HG02852 (cell line): ENCODE data around the gene LAMB4.

Source experiments
- ATAC-seq: cut with Tn5 transposase; IDR thresholded peaks from one replicate; pipeline ENCODE4 v1.9.1; 2021; ENCODE audit warnings: mild to moderate bottlenecking, moderate library complexity; ENCODE audit not compliant: unreplicated experiment

Gene LAMB4

GRCh38 chr7:108143658-108144420 is 13.7 kb upstream of the LAMB4 start:
- ATAC-seq = no peak

- ATAC-seq = no peak
Measured at GRCh38 chr7:108142675-108143259, 12.6 kb upstream of the LAMB4 start.

DNA sequence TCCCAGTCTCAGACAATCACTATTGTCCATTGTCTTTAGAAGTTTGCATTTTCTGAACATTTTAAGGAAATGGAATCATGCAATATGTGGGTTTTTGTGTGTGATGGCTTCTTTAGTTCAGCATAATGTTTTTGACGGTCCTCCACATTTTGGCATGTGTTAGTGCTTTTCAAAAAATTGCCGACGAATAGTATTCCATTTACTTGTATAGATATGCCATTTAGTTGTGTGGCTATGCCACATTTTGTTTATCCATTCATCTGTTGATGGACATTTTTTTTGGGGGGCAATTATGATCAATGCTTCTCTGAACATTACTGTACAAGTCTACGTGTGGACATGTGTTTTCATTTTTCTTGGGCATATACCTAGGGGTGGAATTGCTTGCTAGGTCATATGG is 12.0 kb upstream of the LAMB4 start:
- ATAC-seq = no peak

DNA sequence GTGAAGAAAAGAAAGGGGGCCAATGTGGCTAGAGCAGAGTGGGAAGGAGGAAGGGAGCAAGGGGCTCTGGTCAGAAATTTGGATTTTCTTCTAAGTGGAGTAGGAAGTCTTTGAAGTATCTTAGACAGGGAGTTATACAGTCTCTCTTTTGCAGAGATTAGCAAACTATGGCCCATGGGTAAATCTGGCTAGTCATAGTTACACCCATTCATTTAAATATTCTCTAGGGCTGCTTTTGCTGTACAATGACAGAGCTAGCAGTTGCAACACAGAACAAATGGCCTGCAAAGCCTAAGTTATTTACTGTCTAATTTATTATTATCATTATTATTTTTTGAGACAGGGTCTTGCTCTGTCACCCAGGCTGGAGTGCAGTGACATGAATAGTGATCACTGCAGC is 10.5 kb upstream of the LAMB4 start:
- no peak for ATAC-seq

DNA sequence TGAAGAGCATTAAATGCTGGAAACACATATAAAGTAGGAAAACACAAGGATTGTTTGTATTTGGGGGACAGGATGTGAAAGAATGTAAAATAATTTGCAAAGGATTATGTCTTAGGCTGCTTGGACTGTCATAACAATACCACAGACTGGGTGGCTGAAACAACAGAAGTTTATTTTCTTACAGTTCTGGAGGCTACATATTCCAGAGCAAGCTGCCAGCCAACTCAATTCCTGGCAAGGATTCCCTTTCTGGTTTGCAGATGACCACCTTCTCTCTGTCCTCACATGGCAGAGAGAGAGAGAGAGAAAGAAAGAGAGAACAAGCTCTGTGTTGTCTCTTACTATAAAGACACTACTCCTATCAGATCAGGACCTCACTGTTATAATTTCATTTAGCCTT is 8.8 kb upstream of the LAMB4 start:
- no peak for ATAC-seq

GRCh38 chr7:108137993-108138392 is 7.8 kb upstream of the LAMB4 start:
- ATAC-seq = no peak

DNA sequence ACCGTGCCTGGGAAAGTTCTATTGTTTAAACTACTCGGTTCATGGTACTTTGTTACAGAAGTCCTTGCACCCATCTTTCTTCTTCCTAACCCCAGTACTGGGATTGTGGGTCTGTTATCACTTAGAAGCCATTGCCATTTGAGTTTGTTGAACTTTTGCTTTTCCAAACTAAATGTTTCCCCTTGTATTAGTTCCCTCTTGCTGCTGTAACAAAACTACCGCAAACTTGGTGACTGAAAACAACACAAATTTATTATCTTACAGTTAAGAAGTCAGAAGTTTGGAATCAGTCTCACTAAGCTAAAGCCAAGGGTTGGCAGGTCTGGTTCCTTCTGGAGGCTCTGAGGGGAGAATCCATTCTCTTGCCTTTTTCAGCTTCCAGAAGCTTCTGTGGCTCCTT is 6.9 kb upstream of the LAMB4 start:
- no peak for ATAC-seq

GRCh38 chr7:108136191-108136688 is 6.1 kb upstream of the LAMB4 start:
- peak; percentile 27 for ATAC-seq

GRCh38 chr7:108135446-108136190 is 5.5 kb upstream of the LAMB4 start:
- peak; percentile 93 for ATAC-seq

- no peak for ATAC-seq
Measured at GRCh38 chr7:108134486-108134885, 4.3 kb upstream of the LAMB4 start.

GRCh38 chr7:108132551-108133265 is 2.5 kb upstream of the LAMB4 start:
- ATAC-seq = no peak

GRCh38 chr7:108129018-108129965 is 869 bp downstream of the LAMB4 start:
- ATAC-seq = no peak

DNA sequence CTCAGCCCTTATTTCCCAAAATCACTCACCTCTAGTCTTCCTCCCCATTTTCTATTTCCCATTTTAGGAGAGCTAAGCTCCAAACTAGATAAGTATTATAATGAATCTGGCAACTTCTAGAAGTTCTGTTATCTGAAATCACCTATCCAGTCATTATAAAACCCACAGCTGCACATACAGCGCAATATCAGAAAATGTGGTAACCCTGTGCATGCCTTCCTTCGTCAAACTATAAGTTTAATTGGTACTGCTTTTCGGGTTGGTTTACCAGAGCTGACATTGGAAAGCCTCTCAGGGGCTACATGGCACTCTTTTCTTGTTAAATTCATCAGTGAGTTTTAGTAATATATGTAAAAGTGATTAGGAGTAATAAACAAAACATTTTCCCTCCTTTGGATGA is 1.6 kb downstream of the LAMB4 start:
- ATAC-seq = no peak

- no peak for ATAC-seq
Measured at GRCh38 chr7:108127461-108127860, 2.7 kb downstream of the LAMB4 start.

DNA sequence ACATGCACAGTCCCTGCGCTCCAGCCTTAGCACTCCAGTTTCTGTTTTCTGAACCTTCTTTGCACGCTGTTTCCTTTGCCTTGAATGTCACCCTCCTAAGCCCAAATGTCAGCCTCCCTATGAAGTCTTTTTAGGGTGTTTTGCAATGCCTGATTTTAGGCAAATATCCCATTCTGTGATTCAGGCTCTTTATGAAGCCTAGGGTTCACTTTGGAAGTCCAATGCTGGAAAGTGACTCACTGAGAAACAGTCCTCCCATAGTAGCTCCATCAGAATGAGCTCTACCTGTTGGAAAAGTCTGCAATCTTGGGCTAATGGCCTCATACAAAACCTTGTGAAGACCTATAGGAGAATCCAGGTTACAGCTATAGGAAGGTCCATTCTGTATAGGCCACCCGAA is 5.3 kb downstream of the LAMB4 start:
- ATAC-seq = no peak

DNA sequence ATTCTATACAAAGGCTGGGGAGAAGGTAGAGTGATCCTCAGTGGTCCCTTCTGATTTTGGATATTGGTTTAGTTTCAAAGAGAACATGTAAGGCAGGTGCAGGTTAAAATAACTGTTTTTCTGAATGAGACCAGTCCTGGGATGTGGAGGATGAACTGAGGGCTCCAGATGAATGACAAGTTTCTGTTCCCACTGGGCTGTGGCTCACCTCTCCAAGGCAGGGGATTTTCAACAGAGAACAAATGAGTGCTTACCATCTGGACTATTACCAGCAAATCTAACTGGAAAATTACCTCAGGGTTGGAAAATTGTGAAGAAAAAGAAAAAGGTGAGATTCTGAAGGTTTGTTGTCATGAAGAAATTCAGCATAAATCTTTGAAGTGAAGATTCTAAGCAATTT is 8.0 kb downstream of the LAMB4 start:
- ATAC-seq = peak; percentile 61

- ATAC-seq = no peak
Measured at GRCh38 chr7:108120933-108121332, 9.2 kb downstream of the LAMB4 start.

DNA sequence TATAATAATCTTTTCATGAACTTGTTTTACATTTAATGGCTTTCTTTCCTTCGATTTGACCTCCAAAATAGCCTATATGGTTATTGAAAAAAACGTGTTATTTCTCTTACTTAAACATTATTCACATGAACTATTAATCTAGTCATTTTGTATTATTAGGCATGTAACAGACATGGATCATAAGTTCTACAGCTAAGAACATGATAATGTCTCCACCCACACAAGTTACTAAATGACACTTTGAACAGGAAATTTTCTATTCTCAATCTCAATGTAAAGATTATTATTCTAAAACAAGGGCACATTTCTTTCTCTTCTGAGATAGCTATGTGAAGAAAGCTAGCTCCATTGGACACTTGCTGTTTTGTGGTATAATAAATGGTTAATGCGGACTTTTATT is 10.0 kb downstream of the LAMB4 start:
- ATAC-seq = peak; percentile 56

DNA sequence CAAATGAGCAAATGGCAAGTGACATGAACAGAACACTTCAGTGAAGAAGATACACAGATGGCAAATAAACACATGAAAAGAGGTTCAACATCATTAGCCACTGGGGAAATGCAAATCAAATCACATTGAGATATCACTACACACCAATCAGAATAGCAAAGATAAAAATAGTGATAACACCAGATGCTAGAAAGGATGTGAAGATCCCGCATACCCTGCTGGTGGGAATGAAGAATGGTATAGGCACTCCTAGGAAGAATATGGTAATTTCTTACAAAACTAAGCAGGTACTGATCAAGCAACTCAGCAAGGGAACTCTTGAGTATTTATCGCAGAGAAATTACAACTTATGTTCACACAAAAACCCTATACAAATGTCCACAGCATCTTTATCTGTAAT is 11.2 kb downstream of the LAMB4 start:
- ATAC-seq = no peak
